ENCODE measurements around the gene NUDT19. TPM values are rescaled to one million over a fixed set of nuclear protein-coding genes. Genes with fewer than 3 reads are reported as not detected.

NUDT19 gene
- total and polyA plus RNA-seq, 9 of the 15 experiments (the other 6 are each of a cell fraction or from before 2014, with no cell fraction given), result 9.6 to 38.6 (median 14.4) TPM

GRCh38 chr19:32688311-32688710 is 3.3 kb upstream of the NUDT19 start:
- H3K9ac ChIP-seq (ENCODE audit: insufficient read depth in 1 of 2, low read depth in 2 of 2, low read length in 2 of 2), result no peak overlapping the region; a peak in 1 of 4 replicates
- TF ChIP-seq POLR2A (conservative IDR thresholded peaks at IDR 0.05) (no peak), ZNF592 (IDR thresholded peaks at IDR 0.05) (peak; percentile 27; the same call in 1 of the 2 replicates), SMARCE1 (IDR thresholded peaks at IDR 0.05) (no peak), DMBX1 (CRISPR knock-in tag; IDR thresholded peaks at IDR 0.05; ENCODE audit: borderline replicate concordance) (no peak), L3MBTL2 (IDR thresholded peaks at IDR 0.05) (peak; percentile 55; the same call in 1 of the 2 replicates), GABPB1 (CRISPR knock-in tag; IDR thresholded peaks at IDR 0.05) (no peak), PKNOX1 (IDR thresholded peaks at IDR 0.05) (0 out of 2 replicates have a peak, but pooled peaks have one; percentile 11), ZNF23 (CRISPR knock-in tag; IDR thresholded peaks at IDR 0.05) (no peak), MYC (IDR thresholded peaks at IDR 0.05; ENCODE audit: low read depth, low read length) (0 out of 2 replicates have a peak, but pooled peaks have one; percentile 26), MYC (CRISPR knock-in tag; IDR thresholded peaks at IDR 0.05; ENCODE audit: borderline replicate concordance, low read depth) (no peak), SMARCB1 (IDR thresholded peaks at IDR 0.05; ENCODE audit: insufficient read length, low read depth) (no peak), NFE2L1 (tag; IDR thresholded peaks at IDR 0.05; ENCODE audit: borderline replicate concordance, low read depth) (no peak), HDAC6 (IDR thresholded peaks at IDR 0.05; ENCODE audit: low read depth, low read length) (no peak), NR2F6 (CRISPR knock-in tag; IDR thresholded peaks at IDR 0.05) (no peak)

More at GRCh38 chr19:32688311-32688710, 3.3 kb upstream of the NUDT19 start:
- intact Hi-C loops (cut with micrococcal nuclease), result no loop called here
- ChIA-PET POLR2A (no interaction called here), CTCF (ENCODE audit: low intra/inter-chr PET ratio) (no interaction called here)
- Histone ChIP-seq H3K27me3 (ENCODE audit: control insufficient read depth in 2 of 2, insufficient read depth in 2 of 2, low read length in 2 of 2) (no peaks in the 10 kb centered on the region), H4K20me1 (replicated peaks; ENCODE audit: control insufficient read depth, insufficient read depth, low read length) (no peaks in the 10 kb centered on the region), H3K79me2 (ENCODE audit: control insufficient read depth, insufficient read depth, low read length) (peaks cover 41% of the 10 kb centered on the region), H3K4me2 (ENCODE audit: insufficient read depth, low read length) (peak overlapping the region; percentile 3; the same call in 1 of the 2 replicates), H3K9me1 (ENCODE audit: control insufficient read depth, insufficient read depth, low read length) (no peaks in the 10 kb centered on the region), H3K4me1 (replicated peaks in 1 of 2; ENCODE audit: control insufficient read depth in 2 of 2, insufficient read depth in 2 of 2, low read length in 2 of 2) (peaks cover 22 to 35% of the 10 kb centered on the region in 2 experiments; a peak in 4 of 5 replicates), H3K4me3 (no peak overlapping the region), H2AFZ (ENCODE audit: low read depth, low read length) (peak overlapping the region; percentile 54; the same call in 1 of the 2 replicates), H3K9me3 (replicated peaks; ENCODE audit: control insufficient read depth, insufficient read depth, low read depth, low read length) (peaks cover 4% of the 10 kb centered on the region; the same call in 1 of the 2 replicates), H3K27ac (ENCODE audit: extremely low read depth, low read depth, low read length) (peak overlapping the region; percentile 60; the same call in 2 of the 3 replicates), H3K36me3 (ENCODE audit: control insufficient read depth, insufficient read depth, low read length) (no peaks in the 10 kb centered on the region; the same call in 2 of the 3 replicates)
- no TSS peak for BruUV-seq (replicated peaks)
- FAIRE-seq (peak; percentile 55), DNase-seq (ENCODE audit: extremely low read depth in 1 of 4, low spot score in 3 of 4) (peak in 2 of 4 experiments; percentile 18 to 56), ATAC-seq (no peak)
- 33% methylated on average over 1 of the region's 1 CpG for WGBS (ENCODE audit: insufficient coverage, low coverage, missing lambda C conversion rate)
- in situ Hi-C loops (cut with MboI), result no loop called here

Data from K562 (cell line).